GM12878 (cell line): ENCODE measurements around the gene CRMP1. TPM values are rescaled to one million over a fixed set of nuclear protein-coding genes. Genes with fewer than 3 reads are reported as not detected.

ENCODE experiments used
- ATAC-seq: fragments of 200-7000 bp; cut with Tn5 transposase; 3 replicates; pipeline ENCODE4 v1.9.1; 2020; ENCODE audit warnings: mild to moderate bottlenecking, moderate library complexity
- BruUV-seq: library from RNA; stranded (reverse); fragments of 400-500 nt; replicated peaks from 2 replicates; lab custom pipeline; 2021; lab: Mats Ljungman, UMichigan
- CTCF ChIA-PET: fragments of 300-600 bp; sonication (Branson Sonifier 250); formaldehyde crosslinking; extraction: SDS; loops from one replicate; lab custom pipeline; 2021; ENCODE audit warnings: inconsistent platforms; lab: Yijun Ruan, JAX
- POLR2A ChIA-PET: fragments of 350-600 bp; formaldehyde crosslinking; extraction: SDS; loops from one replicate; lab custom pipeline; 2021; ENCODE audit warnings: inconsistent platforms; lab: Charles Lee
- RAD21 ChIA-PET: fragments of 300-600 bp; sonication (Branson Sonifier 250); formaldehyde crosslinking; loops from one replicate; lab custom pipeline; 2023; ENCODE audit warnings: antibody characterized with exemption; ENCODE audit not compliant: unreplicated experiment; lab: Charles Lee
- SMC1A ChIA-PET: fragments of 300-600 bp; sonication (Branson Sonifier 250); formaldehyde crosslinking; loops from one replicate; lab custom pipeline; 2023; ENCODE audit not compliant: unreplicated experiment, uncharacterized antibody; lab: Charles Lee
- DNase-seq: peaks from one replicate; pipeline ENCODE4 v3.0.0-alpha.2; 2011; ENCODE audit warnings: low read depth, low spot score
- FAIRE-seq: peaks from 3 replicates; lab custom pipeline; 2011; peaks lifted over from hg19 to GRCh38; lab: Jason Lieb, UNC
- H2AFZ ChIP-seq: 2 replicates; pipeline ENCODE4 v1.6.0; 2011; ENCODE audit warnings: low read depth, low read length, control low read depth; ENCODE audit not compliant: control insufficient read depth
- H3K27ac ChIP-seq: 2 replicates; pipeline ENCODE4 v1.5.1; 2011; ENCODE audit warnings: control low read depth; ENCODE audit not compliant: control insufficient read depth, insufficient read depth
- H3K27me3 ChIP-seq, 2 experiments: replicated peaks in 1 of 2; 2 replicates each; pipeline versions ENCODE4 v1.6.0 to v1.6.1; 2011; ENCODE audit warnings: low read length in 1 of 2; ENCODE audit not compliant: control insufficient read depth in 2 of 2, insufficient read depth in 2 of 2
- H3K36me3 ChIP-seq, 2 experiments: 2 replicates each; pipeline ENCODE4 v1.5.1; 2011; ENCODE audit warnings: low read length in 1 of 2; ENCODE audit not compliant: control insufficient read depth in 2 of 2, insufficient read depth in 2 of 2
- H3K4me1 ChIP-seq: 2 replicates; pipeline ENCODE4 v1.6.1; 2011; ENCODE audit warnings: mild to moderate bottlenecking, low read length, moderate library complexity, mixed read lengths; ENCODE audit not compliant: control insufficient read depth, insufficient read depth
- H3K4me2 ChIP-seq: 2 replicates; pipeline ENCODE4 v1.6.0; 2011; ENCODE audit warnings: control low read depth; ENCODE audit not compliant: control insufficient read depth, insufficient read depth
- H3K4me3 ChIP-seq: fragments of 200-600 bp; sonication (generic); 2 replicates; pipeline ENCODE4 v1.5.1; 2016
- H3K79me2 ChIP-seq: 2 replicates; pipeline ENCODE4 v1.6.0; 2011; ENCODE audit warnings: low read length; ENCODE audit not compliant: control insufficient read depth, insufficient read depth
- H3K9ac ChIP-seq: 2 replicates; pipeline ENCODE4 v1.8.0; 2011; ENCODE audit warnings: low read length, control low read depth, mixed read lengths; ENCODE audit not compliant: control insufficient read depth, insufficient read depth
- H3K9me3 ChIP-seq: replicated peaks from 3 replicates; pipeline ENCODE4 v1.5.1; 2011; ENCODE audit warnings: mild to moderate bottlenecking, low read length; ENCODE audit not compliant: control insufficient read depth, insufficient read depth
- H4K20me1 ChIP-seq: 2 replicates; pipeline ENCODE4 v1.6.0; 2011; ENCODE audit not compliant: control insufficient read depth, insufficient read depth
- BCL11A ChIP-seq: IDR thresholded peaks from 2 replicates; pipeline ENCODE4 v1.6.1; 2011; ENCODE audit warnings: low read depth, low read length
- CREM ChIP-seq: IDR thresholded peaks from 2 replicates; pipeline ENCODE4 v1.6.1; 2014; ENCODE audit warnings: antibody characterized with exemption, low read depth
- HDAC6 ChIP-seq: fragments of 200-600 bp; sonication (generic); IDR thresholded peaks from one replicate; pipeline ENCODE4 v1.8.0; 2017; ENCODE audit warnings: antibody characterized with exemption; ENCODE audit not compliant: unreplicated experiment
- KDM1A ChIP-seq: fragments of 200-600 bp; sonication (generic); IDR thresholded peaks from 2 replicates; pipeline ENCODE4 v1.6.1; 2016; ENCODE audit warnings: borderline replicate concordance
- SMAD1 ChIP-seq: fragments of 450-650 bp; IDR thresholded peaks from 2 replicates; pipeline ENCODE4 v1.6.1; 2018; ENCODE audit warnings: mild to moderate bottlenecking, low read depth; ENCODE audit not compliant: partially characterized antibody
- whole genome bisulfite sequencing: methylation state at CpG from one replicate; pipeline ENCODE4 v1.1.6; 2016; ENCODE audit warnings: low lambda C conversion rate; ENCODE audit not compliant: insufficient replicate concordance, insufficient coverage; ENCODE audit errors: missing lambda C conversion rate; 5-methylcytosine and 5-hydroxymethylcytosine counted together
- in situ Hi-C: fragments of 300-500 bp; cut with MboI; formaldehyde crosslinking; loops from 9 replicates; pipeline ENCODE4 v1.14.3; 2018; ENCODE audit warnings: mixed read lengths
- intact Hi-C: fragments of 100-400 bp; cut with micrococcal nuclease; formaldehyde crosslinking; loops from one replicate; pipeline ENCODE4 v1.14.2; 2022; ENCODE audit not compliant: unreplicated experiment
- polyA plus RNA-seq, 11 experiments: library from polyadenylated mRNA; depleted of rRNA in 4 of 11; unstranded in 6 of 11; stranded (reverse) in 5 of 11; fragments of >200 nt; fragmentation: Nextera tagmentation in 4 of 11; fragmentation: Illumina TruSeq in 1 of 11; extraction: Ambion mirVana in 4 of 11; extraction: Trizol in 1 of 11; gene quantifications; 1 replicate in 1 of 11; 2 replicates in 10 of 11; pipeline versions ENCODE4 v1.2.1 to v1.2.3, GENCODE V29; 2011 to 2016; ENCODE audit warnings: inconsistent platforms in 2 of 11, missing spikeins in 2 of 11, low read depth in 1 of 11
- total RNA-seq, 4 experiments: library from RNA; depleted of rRNA in 3 of 4; stranded (reverse); fragments of >200 nt in 3 of 4; fragmentation: Illumina TruSeq in 1 of 4; extraction: Trizol in 1 of 4; gene quantifications; 2 replicates each; pipeline versions ENCODE4 v1.2.1 to v1.2.3, GENCODE V29; 2013 to 2021
- TF ChIP-seq, protein P1 (sequence below): IDR thresholded peaks from 2 replicates; pipeline ENCODE4 v1.6.1; 2012; ENCODE audit warnings: improper control_type of control experiment, low read depth, low read length; ENCODE audit not compliant: insufficient replicate concordance
- TF ChIP-seq, protein P2 (sequence below): fragments of 150-350 bp; IDR thresholded peaks from 2 replicates; pipeline ENCODE4 v1.6.1; 2016; ENCODE audit warnings: low read depth, low read length

The CRMP1 gene
- total and polyA plus RNA-seq, 10 of the 15 experiments (the other 5 are each of a cell fraction or from before 2014, with no cell fraction given): 0.03 to 1.4 (median 0.12) TPM; not detected in 2

DNA sequence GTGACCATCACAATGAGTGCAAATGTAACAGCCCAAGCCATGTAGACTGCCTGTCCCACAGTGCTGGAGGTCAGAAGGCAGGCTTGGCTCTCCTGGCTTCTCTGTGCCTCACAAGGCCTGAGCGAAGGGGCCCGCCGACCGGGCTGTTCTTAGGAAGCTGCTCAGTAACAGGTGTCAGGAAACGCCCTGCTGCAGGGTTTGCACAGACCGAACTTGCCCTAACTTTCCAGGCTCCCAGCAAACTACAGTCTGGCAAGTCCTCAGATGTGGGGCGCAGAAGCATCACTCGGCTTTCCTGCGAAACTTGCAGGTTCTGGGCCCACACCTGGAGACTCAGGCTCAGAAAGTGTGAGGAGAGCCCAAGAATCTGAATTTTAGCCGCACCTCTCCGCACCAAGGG is 87.6 kb downstream of the CRMP1 start:
- H3K9me3 ChIP-seq: no peaks in the 10 kb centered on the region; the same call in 2 of the 3 replicates
- H3K27ac ChIP-seq: no peak overlapping the region
- 49% methylated on average over 11 of the region's 11 CpGs for WGBS
- in situ Hi-C loops: no loop called here
- no peak for FAIRE-seq
- H2AFZ ChIP-seq: no peak overlapping the region
- SMC1A ChIA-PET: no interaction called here
- POLR2A ChIA-PET: interaction anchor here (0.7 kb wide), 1 partner anchor 91 kb away, joined by 4 read pairs; no protein-coding TSS in a partner anchor
- no peak overlapping the region for H3K9ac ChIP-seq
- no TSS peak for BruUV-seq
- no peaks in the 10 kb centered on the region for H4K20me1 ChIP-seq
- CTCF ChIA-PET: no interaction called here
- no peaks in the 10 kb centered on the region for H3K27me3 ChIP-seq
- intact Hi-C loops: no loop called here
- no peak overlapping the region for H3K4me2 ChIP-seq
- no peaks in the 10 kb centered on the region for H3K4me1 ChIP-seq
- no peak overlapping the region for H3K4me3 ChIP-seq
- no peaks in the 10 kb centered on the region for H3K79me2 ChIP-seq
- no peak for ATAC-seq
- no peaks in the 10 kb centered on the region; a peak in 1 of 4 replicates for H3K36me3 ChIP-seq
- RAD21 ChIA-PET: no interaction called here
- no peak for DNase-seq
- TF ChIP-seq SMAD1: no peak
- no peak for TF ChIP-seq CREM
- no peak for TF ChIP-seq HDAC6
- TF ChIP-seq, protein P1, sequence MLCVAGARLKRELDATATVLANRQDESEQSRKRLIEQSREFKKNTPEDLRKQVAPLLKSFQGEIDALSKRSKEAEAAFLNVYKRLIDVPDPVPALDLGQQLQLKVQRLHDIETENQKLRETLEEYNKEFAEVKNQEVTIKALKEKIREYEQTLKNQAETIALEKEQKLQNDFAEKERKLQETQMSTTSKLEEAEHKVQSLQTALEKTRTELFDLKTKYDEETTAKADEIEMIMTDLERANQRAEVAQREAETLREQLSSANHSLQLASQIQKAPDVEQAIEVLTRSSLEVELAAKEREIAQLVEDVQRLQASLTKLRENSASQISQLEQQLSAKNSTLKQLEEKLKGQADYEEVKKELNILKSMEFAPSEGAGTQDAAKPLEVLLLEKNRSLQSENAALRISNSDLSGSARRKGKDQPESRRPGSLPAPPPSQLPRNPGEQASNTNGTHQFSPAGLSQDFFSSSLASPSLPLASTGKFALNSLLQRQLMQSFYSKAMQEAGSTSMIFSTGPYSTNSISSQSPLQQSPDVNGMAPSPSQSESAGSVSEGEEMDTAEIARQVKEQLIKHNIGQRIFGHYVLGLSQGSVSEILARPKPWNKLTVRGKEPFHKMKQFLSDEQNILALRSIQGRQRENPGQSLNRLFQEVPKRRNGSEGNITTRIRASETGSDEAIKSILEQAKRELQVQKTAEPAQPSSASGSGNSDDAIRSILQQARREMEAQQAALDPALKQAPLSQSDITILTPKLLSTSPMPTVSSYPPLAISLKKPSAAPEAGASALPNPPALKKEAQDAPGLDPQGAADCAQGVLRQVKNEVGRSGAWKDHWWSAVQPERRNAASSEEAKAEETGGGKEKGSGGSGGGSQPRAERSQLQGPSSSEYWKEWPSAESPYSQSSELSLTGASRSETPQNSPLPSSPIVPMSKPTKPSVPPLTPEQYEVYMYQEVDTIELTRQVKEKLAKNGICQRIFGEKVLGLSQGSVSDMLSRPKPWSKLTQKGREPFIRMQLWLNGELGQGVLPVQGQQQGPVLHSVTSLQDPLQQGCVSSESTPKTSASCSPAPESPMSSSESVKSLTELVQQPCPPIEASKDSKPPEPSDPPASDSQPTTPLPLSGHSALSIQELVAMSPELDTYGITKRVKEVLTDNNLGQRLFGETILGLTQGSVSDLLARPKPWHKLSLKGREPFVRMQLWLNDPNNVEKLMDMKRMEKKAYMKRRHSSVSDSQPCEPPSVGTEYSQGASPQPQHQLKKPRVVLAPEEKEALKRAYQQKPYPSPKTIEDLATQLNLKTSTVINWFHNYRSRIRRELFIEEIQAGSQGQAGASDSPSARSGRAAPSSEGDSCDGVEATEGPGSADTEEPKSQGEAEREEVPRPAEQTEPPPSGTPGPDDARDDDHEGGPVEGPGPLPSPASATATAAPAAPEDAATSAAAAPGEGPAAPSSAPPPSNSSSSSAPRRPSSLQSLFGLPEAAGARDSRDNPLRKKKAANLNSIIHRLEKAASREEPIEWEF: no peak
- no peak for TF ChIP-seq BCL11A
- TF ChIP-seq, protein P2, sequence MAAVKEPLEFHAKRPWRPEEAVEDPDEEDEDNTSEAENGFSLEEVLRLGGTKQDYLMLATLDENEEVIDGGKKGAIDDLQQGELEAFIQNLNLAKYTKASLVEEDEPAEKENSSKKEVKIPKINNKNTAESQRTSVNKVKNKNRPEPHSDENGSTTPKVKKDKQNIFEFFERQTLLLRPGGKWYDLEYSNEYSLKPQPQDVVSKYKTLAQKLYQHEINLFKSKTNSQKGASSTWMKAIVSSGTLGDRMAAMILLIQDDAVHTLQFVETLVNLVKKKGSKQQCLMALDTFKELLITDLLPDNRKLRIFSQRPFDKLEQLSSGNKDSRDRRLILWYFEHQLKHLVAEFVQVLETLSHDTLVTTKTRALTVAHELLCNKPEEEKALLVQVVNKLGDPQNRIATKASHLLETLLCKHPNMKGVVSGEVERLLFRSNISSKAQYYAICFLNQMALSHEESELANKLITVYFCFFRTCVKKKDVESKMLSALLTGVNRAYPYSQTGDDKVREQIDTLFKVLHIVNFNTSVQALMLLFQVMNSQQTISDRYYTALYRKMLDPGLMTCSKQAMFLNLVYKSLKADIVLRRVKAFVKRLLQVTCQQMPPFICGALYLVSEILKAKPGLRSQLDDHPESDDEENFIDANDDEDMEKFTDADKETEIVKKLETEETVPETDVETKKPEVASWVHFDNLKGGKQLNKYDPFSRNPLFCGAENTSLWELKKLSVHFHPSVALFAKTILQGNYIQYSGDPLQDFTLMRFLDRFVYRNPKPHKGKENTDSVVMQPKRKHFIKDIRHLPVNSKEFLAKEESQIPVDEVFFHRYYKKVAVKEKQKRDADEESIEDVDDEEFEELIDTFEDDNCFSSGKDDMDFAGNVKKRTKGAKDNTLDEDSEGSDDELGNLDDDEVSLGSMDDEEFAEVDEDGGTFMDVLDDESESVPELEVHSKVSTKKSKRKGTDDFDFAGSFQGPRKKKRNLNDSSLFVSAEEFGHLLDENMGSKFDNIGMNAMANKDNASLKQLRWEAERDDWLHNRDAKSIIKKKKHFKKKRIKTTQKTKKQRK: no peak
- no peak for TF ChIP-seq KDM1A
